Measurements from ENCODE around the gene ZNF383. TPM values are rescaled to one million over a fixed set of nuclear protein-coding genes. Genes with fewer than 3 reads are reported as not detected.

The ZNF383 gene
- polyA plus RNA-seq, 4 donors: 3.6 to 9.4 (median 5.9) TPM

Other genes with a start within 250 kb of the ZNF383 start
- gene ZNF420, start 139.8 kb upstream of the ZNF383 start, polyA plus RNA-seq: 10 to 100 TPM in 1 of 4 donors, 1 to 10 TPM in 3; 2.7 to 11.4 (median 4.4) TPM
- gene ZNF585A, start 45.5 kb upstream of the ZNF383 start, polyA plus RNA-seq: 10 to 100 TPM; 11.7 to 34.9 (median 24.4) TPM
- gene ZNF585B, start 7.7 kb upstream of the ZNF383 start, polyA plus RNA-seq: 10 to 100 TPM in 1 of 4 donors, 1 to 10 TPM in 3; 1.4 to 13.2 (median 4.5) TPM
- gene ZNF527, start 152.9 kb downstream of the ZNF383 start, polyA plus RNA-seq: 1 to 10 TPM; 1.6 to 6.2 (median 2.9) TPM
- 1 to 10 TPM in 3 of 4 donors, under 1 TPM in 1; 0.89 to 3.4 (median 1.2) TPM for gene ZNF569, start 249.2 kb downstream of the ZNF383 start, polyA plus RNA-seq